Smooth muscle cell (in vitro differentiated cells): ENCODE measurements around the gene SORBS2. TPM values are rescaled to one million over a fixed set of nuclear protein-coding genes. Genes with fewer than 3 reads are reported as not detected.

ENCODE experiments used
- DNase-seq: peaks from one replicate; lab custom pipeline; 2025; ENCODE audit not compliant: unreplicated experiment; lab: John Stamatoyannopoulos, UW
- H2AFZ ChIP-seq: fragments of 200-600 bp; sonication (generic); 2 replicates; pipeline ENCODE4 v1.6.0; 2016; ENCODE audit warnings: antibody characterized with exemption, low read depth, mild to moderate bottlenecking
- H3F3A ChIP-seq: fragments of 200-600 bp; sonication (generic); 2 replicates; pipeline ENCODE4 v1.6.0; 2017; ENCODE audit warnings: antibody characterized with exemption, low read depth
- H3K27ac ChIP-seq: fragments of 200-600 bp; sonication (generic); 2 replicates; pipeline ENCODE4 v1.5.1; 2016; ENCODE audit warnings: low read depth, mild to moderate bottlenecking
- H3K27me3 ChIP-seq: fragments of 200-600 bp; sonication (generic); 2 replicates; pipeline ENCODE4 v1.6.1; 2016; ENCODE audit warnings: low read depth, mild to moderate bottlenecking
- H3K36me3 ChIP-seq: fragments of 200-600 bp; sonication (generic); 2 replicates; pipeline ENCODE4 v1.5.1; 2016; ENCODE audit warnings: low read depth
- H3K4me1 ChIP-seq: fragments of 200-600 bp; sonication (generic); 2 replicates; pipeline ENCODE4 v1.5.1; 2016; ENCODE audit warnings: low read depth
- H3K4me2 ChIP-seq: fragments of 200-600 bp; sonication (generic); 2 replicates; pipeline ENCODE4 v1.6.0; 2016; ENCODE audit warnings: mild to moderate bottlenecking
- H3K4me3 ChIP-seq: fragments of 200-600 bp; sonication (generic); 2 replicates; pipeline ENCODE4 v1.5.1; 2016; ENCODE audit warnings: mild to moderate bottlenecking
- H3K79me2 ChIP-seq: fragments of 200-600 bp; sonication (generic); 2 replicates; pipeline ENCODE4 v1.6.0; 2016; ENCODE audit warnings: low read depth, mild to moderate bottlenecking
- H3K9ac ChIP-seq: fragments of 200-600 bp; sonication (generic); 2 replicates; pipeline ENCODE4 v1.6.0; 2016; ENCODE audit warnings: low read depth
- H3K9me3 ChIP-seq: fragments of 200-600 bp; sonication (generic); replicated peaks from 2 replicates; pipeline ENCODE4 v1.5.1; 2016; ENCODE audit warnings: low read depth
- H4K20me1 ChIP-seq: fragments of 200-600 bp; sonication (generic); 2 replicates; pipeline ENCODE4 v1.6.0; 2016; ENCODE audit warnings: low read depth
- CTCF ChIP-seq: fragments of 200-600 bp; sonication (generic); IDR thresholded peaks from 2 replicates; pipeline ENCODE4 v1.5.1; 2017; ENCODE audit warnings: borderline replicate concordance, mild to moderate bottlenecking, antibody characterized with exemption; ENCODE audit not compliant: insufficient read depth, poor library complexity, severe bottlenecking
- WGBS: methylation state at CpG from one replicate; pipeline ENCODE4 v1.1.7; 2016; ENCODE audit warnings: low lambda C conversion rate; 5-methylcytosine and 5-hydroxymethylcytosine counted together
- polyA plus RNA-seq: library from polyadenylated mRNA; unstranded; fragments of >200 nt; fragmentation: Nextera tagmentation; extraction: Ambion mirVana; gene quantifications from 2 replicates; pipeline ENCODE4 v1.2.1, GENCODE V29; 2016
- total RNA-seq: library from RNA; depleted of rRNA; stranded (reverse); fragments of >200 nt; gene quantifications from 2 replicates; pipeline ENCODE4 v1.2.3, GENCODE V29; 2014

Gene SORBS2
- total and polyA plus RNA-seq, 2 experiments from 2014 or later = 9.0 to 36.6 TPM

DNA sequence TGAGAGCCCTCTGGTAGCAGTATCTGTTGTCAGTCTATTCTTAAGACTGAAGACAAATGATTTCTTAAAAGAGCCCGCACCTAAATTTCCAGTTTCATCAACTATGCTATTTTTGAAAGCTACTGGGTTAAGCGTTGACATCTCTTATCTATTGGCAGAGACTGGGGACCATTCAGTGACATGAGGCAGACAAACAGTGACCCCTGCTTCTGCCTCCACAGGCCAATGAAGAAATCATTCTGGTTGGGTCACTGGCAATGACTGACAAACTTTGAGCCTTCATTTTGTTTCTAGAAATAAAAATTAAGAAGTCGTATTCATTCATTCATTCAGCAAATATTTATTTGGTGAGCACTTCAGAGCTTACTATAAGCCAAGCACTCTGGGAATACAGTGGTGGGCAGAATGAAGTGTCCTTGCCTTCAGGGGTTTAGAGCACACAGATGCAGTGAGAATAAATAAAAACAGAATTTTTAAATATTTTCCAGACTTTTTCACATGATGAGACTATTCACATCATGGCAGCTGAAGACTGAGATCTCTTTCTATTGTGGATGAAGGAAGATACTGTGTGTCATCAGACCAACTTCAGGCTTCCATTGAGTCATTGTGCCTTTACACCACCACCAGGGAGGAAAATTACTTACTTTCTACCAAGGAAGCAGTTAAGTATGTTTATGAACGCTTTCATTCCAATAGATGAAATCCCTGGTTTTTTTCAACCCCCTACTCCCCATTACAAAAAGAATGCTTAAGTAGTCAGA is 36.0 kb downstream of the SORBS2 start:
- peak overlapping the region; percentile 23 for H3K4me3 ChIP-seq
- no peak for DNase-seq
- H3K4me1 ChIP-seq = peaks cover 26% of the 10 kb centered on the region
- peak overlapping the region; percentile 65 for H3K27ac ChIP-seq
- no peaks in the 10 kb centered on the region for H3K27me3 ChIP-seq
- TF ChIP-seq CTCF = no peak
- no peaks in the 10 kb centered on the region for H3K79me2 ChIP-seq
- no peaks in the 10 kb centered on the region for H3K9me3 ChIP-seq
- no peak overlapping the region for H2AFZ ChIP-seq
- peak overlapping the region; percentile 79 for H3K4me2 ChIP-seq
- H4K20me1 ChIP-seq = no peaks in the 10 kb centered on the region
- no peak overlapping the region for H3K9ac ChIP-seq
- 70% methylated on average over 4 of the region's 4 CpGs for WGBS
- no peaks in the 10 kb centered on the region for H3K36me3 ChIP-seq
- peaks cover 5% of the 10 kb centered on the region for H3F3A ChIP-seq

DNA sequence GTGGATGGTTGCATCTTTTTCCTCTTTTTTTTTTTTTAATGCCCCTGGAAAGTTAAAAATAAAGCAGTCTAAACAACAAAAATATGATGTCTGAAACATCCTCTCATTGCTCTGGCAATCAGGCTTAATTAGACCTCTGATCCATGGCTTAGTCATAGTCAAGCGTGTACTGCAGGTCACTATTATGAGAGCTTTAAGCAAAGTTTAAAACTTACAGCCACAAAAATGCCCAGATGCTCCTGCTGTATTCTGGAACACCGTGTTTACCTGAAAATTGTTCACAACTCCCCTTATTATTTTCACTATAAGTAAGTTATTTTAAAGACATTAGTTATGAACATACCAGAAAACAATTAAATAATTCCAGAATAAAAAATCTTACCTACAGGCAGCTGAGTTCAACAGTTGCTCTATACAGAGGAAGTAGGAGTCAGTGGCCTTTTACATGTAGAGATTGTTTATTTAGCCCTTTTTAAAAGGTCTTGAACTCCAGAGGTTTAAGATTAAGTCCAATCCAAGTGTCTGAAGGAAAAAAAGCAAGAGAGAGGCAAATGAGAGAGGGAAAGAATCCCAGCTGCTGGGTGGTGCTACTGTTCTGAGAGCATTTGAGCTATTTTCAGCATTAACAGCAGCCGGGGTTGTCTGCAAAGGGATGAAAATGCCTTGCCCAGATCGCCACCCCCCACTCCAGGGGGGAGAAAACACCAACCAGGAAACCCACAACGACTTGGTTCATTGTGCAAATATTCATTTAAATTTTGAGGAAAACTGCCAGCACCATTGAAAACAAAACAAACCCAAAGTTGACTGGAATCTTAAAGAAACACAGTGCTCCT is 36.9 kb downstream of the SORBS2 start:
- Histone ChIP-seq H3K79me2 (no peaks in the 10 kb centered on the region), H3K4me2 (peak overlapping the region; percentile 79), H3F3A (peaks cover 5% of the 10 kb centered on the region), H3K36me3 (no peaks in the 10 kb centered on the region), H3K4me3 (peak overlapping the region; percentile 23), H3K4me1 (peaks cover 26% of the 10 kb centered on the region), H3K9me3 (no peaks in the 10 kb centered on the region), H3K27me3 (no peaks in the 10 kb centered on the region), H3K9ac (no peak overlapping the region), H4K20me1 (no peaks in the 10 kb centered on the region), H3K27ac (peak overlapping the region; percentile 65), H2AFZ (no peak overlapping the region)
- DNase-seq = peak; percentile 1
- no peak for TF ChIP-seq CTCF
- WGBS = 5% methylated on average over 5 of the region's 5 CpGs

- Histone ChIP-seq H2AFZ (peak overlapping the region; percentile 35), H3K79me2 (no peaks in the 10 kb centered on the region), H3K27ac (no peak overlapping the region), H3K4me2 (peak overlapping the region; percentile 79), H3K27me3 (no peaks in the 10 kb centered on the region), H3K4me1 (peaks cover 26% of the 10 kb centered on the region), H3K9ac (no peak overlapping the region), H3F3A (peaks cover 5% of the 10 kb centered on the region), H4K20me1 (no peaks in the 10 kb centered on the region), H3K4me3 (peak overlapping the region; percentile 23), H3K36me3 (no peaks in the 10 kb centered on the region), H3K9me3 (no peaks in the 10 kb centered on the region)
- WGBS = 36% methylated on average over 8 of the region's 8 CpGs
- no peak for DNase-seq
- no peak for TF ChIP-seq CTCF
Measured at GRCh38 chr4:185774131-185774653, 37.8 kb downstream of the SORBS2 start.
